ENCODE data around the gene ITGAL. TPM values are rescaled to one million over a fixed set of nuclear protein-coding genes. Genes with fewer than 3 reads are reported as not detected.

Gene ITGAL
- total RNA-seq, 2 donors from 2014 or later: 297 to 390 TPM

Other genes starting within 250 kb of the ITGAL start
- gene NPIPB13, start 224.3 kb upstream of the ITGAL start, total RNA-seq: 10 to 100 TPM; 16.4 to 23.5 TPM
- 10 to 100 TPM; 57.3 to 64.4 TPM for gene CD2BP2, start 117.4 kb upstream of the ITGAL start, total RNA-seq
- 10 to 100 TPM; 52.5 to 69.5 TPM for gene TBC1D10B, start 102.2 kb upstream of the ITGAL start, total RNA-seq
- 1 to 10 TPM in 1 of 2 donors, under 1 TPM in 1; 0.97 to 1.2 TPM for gene MYL11, start 97.9 kb upstream of the ITGAL start, total RNA-seq
- gene SEPTIN1, start 90.2 kb upstream of the ITGAL start, total RNA-seq: 100 to 1,000 TPM; 161 to 208 TPM
- gene ZNF48, start 77.3 kb upstream of the ITGAL start, total RNA-seq: 10 to 100 TPM in 1 of 2 donors, 1 to 10 TPM in 1; 7.6 to 10.9 TPM
- 1 to 10 TPM; 4.4 to 7.9 TPM for gene ZNF771, start 65.1 kb upstream of the ITGAL start, total RNA-seq
- gene DCTPP1, start 42.7 kb upstream of the ITGAL start, total RNA-seq: 100 to 1,000 TPM in 1 of 2 donors, 10 to 100 TPM in 1; 53.1 to 113 TPM
- 10 to 100 TPM; 54.8 to 62.7 TPM for gene SEPHS2, start 26.9 kb upstream of the ITGAL start, total RNA-seq
- 1 to 10 TPM; 2.3 to 9.3 TPM for gene ZNF768, start 53.8 kb downstream of the ITGAL start, total RNA-seq
- 1 to 10 TPM; 4.5 to 8.2 TPM for gene ZNF747, start 62.1 kb downstream of the ITGAL start, total RNA-seq
- gene ZNF764, start 85.6 kb downstream of the ITGAL start, total RNA-seq: 10 to 100 TPM; 11.1 to 11.6 TPM
- 1 to 10 TPM; 7.2 TPM for gene ZNF688, start 99.0 kb downstream of the ITGAL start, total RNA-seq
- gene ZNF785, start 113.0 kb downstream of the ITGAL start, total RNA-seq: 10 to 100 TPM; 10.8 to 22.1 TPM
- gene ZNF689, start 137.6 kb downstream of the ITGAL start, total RNA-seq: 10 to 100 TPM; 11.6 to 13.7 TPM
- 100 to 1,000 TPM; 103 to 111 TPM for gene PRR14, start 178.2 kb downstream of the ITGAL start, total RNA-seq
- 100 to 1,000 TPM; 104 to 117 TPM for gene FBRS, start 185.7 kb downstream of the ITGAL start, total RNA-seq
- gene SRCAP, start 226.4 kb downstream of the ITGAL start, total RNA-seq: 10 to 100 TPM; 61.6 to 76.8 TPM

Measured in activated naive CD4-positive, alpha-beta T cell treated with anti-CD3 and anti-CD28 coated beads, Interleukin-2, amount 50 U/mL, for 72 hours (primary cell).